ENCODE data around the gene SCRN2.

DNA sequence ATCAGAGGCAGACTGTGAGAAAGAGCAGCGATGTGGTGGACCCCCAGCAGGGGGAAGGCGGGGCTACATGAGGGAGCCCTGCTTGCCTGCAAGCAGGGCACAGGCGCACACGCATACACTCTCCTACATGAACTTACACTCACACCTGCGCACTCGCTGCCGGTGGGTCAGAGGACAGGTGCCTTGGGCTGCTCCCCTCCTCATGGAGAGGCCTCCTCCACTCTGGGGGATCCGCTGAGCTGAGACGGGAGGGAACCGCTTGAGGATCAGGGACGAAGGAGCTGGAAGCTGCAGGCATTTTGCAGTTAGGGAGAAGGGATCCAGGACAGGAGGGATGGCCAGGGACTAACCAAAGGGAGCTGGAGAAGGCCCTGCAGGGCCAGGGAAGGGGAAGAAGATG, 33.7 kb downstream of the SCRN2 start:
- TF ChIP-seq, protein P1, sequence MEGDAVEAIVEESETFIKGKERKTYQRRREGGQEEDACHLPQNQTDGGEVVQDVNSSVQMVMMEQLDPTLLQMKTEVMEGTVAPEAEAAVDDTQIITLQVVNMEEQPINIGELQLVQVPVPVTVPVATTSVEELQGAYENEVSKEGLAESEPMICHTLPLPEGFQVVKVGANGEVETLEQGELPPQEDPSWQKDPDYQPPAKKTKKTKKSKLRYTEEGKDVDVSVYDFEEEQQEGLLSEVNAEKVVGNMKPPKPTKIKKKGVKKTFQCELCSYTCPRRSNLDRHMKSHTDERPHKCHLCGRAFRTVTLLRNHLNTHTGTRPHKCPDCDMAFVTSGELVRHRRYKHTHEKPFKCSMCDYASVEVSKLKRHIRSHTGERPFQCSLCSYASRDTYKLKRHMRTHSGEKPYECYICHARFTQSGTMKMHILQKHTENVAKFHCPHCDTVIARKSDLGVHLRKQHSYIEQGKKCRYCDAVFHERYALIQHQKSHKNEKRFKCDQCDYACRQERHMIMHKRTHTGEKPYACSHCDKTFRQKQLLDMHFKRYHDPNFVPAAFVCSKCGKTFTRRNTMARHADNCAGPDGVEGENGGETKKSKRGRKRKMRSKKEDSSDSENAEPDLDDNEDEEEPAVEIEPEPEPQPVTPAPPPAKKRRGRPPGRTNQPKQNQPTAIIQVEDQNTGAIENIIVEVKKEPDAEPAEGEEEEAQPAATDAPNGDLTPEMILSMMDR (IDR thresholded peaks at IDR 0.05): no peak
- no peak for TF ChIP-seq POLR2A (IDR thresholded peaks at IDR 0.05)
